ENCODE measurements around the gene LHFPL2. TPM values are rescaled to one million over a fixed set of nuclear protein-coding genes. Genes with fewer than 3 reads are reported as not detected.

The LHFPL2 gene
- total RNA-seq, 2 donors from 2014 or later, result 13.7 to 40.4 TPM

DNA sequence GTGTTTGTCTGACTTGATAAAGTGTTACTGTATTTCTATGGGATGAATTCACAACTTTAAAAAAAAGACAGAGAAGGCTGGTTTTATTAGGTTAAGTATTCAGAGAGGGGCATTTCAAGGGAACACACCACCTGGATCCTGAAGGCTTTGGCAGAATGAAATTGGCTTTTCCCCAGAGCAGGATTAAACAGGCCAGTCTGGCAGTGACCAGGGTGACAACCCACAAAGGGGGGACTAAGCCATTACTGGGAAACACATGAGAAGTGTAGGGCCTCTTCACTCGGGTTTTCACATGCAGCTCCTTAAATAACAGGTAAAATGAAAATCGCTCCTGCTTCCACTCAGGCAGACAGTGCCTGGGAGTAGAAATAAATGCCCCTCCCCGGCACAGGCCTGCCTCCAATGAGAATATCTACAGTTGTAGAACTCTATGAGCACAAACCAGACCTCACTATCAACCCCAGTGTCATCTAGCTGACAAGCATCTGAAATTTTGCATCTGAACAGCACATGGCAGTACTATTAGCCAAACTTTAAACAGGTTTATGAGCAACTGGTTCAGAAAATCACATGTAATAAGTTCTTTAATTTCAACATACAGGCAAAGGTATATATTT lies 85.8 kb downstream of the LHFPL2 start:
- no peaks in the 10 kb centered on the region for H3K27me3 ChIP-seq (replicated peaks; ENCODE audit: insufficient read depth)
- H3K4me1 ChIP-seq (replicated peaks), result no peaks in the 10 kb centered on the region
- H3K27ac ChIP-seq, result no peak overlapping the region
- 40% methylated on average over 3 of the region's 3 CpGs for WGBS
- intact Hi-C loops (cut with DNase I), result no loop called here
- no peak overlapping the region for H3K4me3 ChIP-seq
- no peaks in the 10 kb centered on the region for H3K36me3 ChIP-seq
- no peaks in the 10 kb centered on the region for H3K9me3 ChIP-seq
- no peak for DNase-seq (ENCODE audit: low spot score)
- no peak for TF ChIP-seq POLR2A (IDR thresholded peaks at IDR 0.05)
- TF ChIP-seq, protein P1, sequence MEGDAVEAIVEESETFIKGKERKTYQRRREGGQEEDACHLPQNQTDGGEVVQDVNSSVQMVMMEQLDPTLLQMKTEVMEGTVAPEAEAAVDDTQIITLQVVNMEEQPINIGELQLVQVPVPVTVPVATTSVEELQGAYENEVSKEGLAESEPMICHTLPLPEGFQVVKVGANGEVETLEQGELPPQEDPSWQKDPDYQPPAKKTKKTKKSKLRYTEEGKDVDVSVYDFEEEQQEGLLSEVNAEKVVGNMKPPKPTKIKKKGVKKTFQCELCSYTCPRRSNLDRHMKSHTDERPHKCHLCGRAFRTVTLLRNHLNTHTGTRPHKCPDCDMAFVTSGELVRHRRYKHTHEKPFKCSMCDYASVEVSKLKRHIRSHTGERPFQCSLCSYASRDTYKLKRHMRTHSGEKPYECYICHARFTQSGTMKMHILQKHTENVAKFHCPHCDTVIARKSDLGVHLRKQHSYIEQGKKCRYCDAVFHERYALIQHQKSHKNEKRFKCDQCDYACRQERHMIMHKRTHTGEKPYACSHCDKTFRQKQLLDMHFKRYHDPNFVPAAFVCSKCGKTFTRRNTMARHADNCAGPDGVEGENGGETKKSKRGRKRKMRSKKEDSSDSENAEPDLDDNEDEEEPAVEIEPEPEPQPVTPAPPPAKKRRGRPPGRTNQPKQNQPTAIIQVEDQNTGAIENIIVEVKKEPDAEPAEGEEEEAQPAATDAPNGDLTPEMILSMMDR (IDR thresholded peaks at IDR 0.05), result no peak
- no peak for TF ChIP-seq POLR2AphosphoS5 (IDR thresholded peaks at IDR 0.05)

GRCh38 chr5:78562001-78562400 lies 86.6 kb downstream of the LHFPL2 start:
- H3K4me3 ChIP-seq, result no peak overlapping the region
- WGBS, result 93% methylated on average over 3 of the region's 3 CpGs
- H3K36me3 ChIP-seq, result no peaks in the 10 kb centered on the region
- H3K27me3 ChIP-seq (replicated peaks; ENCODE audit: insufficient read depth), result no peaks in the 10 kb centered on the region
- no peak for DNase-seq (ENCODE audit: low spot score)
- intact Hi-C loops (cut with DNase I), result no loop called here
- no peak overlapping the region for H3K27ac ChIP-seq
- H3K4me1 ChIP-seq (replicated peaks), result no peaks in the 10 kb centered on the region
- H3K9me3 ChIP-seq, result no peaks in the 10 kb centered on the region
- TF ChIP-seq, protein P1 (IDR thresholded peaks at IDR 0.05), result no peak
- TF ChIP-seq POLR2AphosphoS5 (IDR thresholded peaks at IDR 0.05) (no peak), POLR2A (IDR thresholded peaks at IDR 0.05) (no peak)

GRCh38 chr5:78561261-78561660 lies 87.3 kb downstream of the LHFPL2 start:
- DNase-seq (ENCODE audit: low spot score), result no peak
- WGBS, result 87% methylated on average over 12 of the region's 12 CpGs
- H3K4me1 ChIP-seq (replicated peaks), result no peaks in the 10 kb centered on the region
- no peaks in the 10 kb centered on the region for H3K36me3 ChIP-seq
- no peaks in the 10 kb centered on the region for H3K9me3 ChIP-seq
- no peaks in the 10 kb centered on the region for H3K27me3 ChIP-seq (replicated peaks; ENCODE audit: insufficient read depth)
- intact Hi-C loops (cut with DNase I), result no loop called here
- TF ChIP-seq POLR2AphosphoS5 (IDR thresholded peaks at IDR 0.05) (no peak), POLR2A (IDR thresholded peaks at IDR 0.05) (no peak)
- TF ChIP-seq, protein P1 (IDR thresholded peaks at IDR 0.05), result no peak
- H3K27ac ChIP-seq, result no peak overlapping the region
- H3K4me3 ChIP-seq, result no peak overlapping the region

GRCh38 chr5:78560000-78560855 lies 88.3 kb downstream of the LHFPL2 start:
- H3K4me3 ChIP-seq, result no peak overlapping the region
- WGBS, result 83% methylated on average over 6 of the region's 6 CpGs
- DNase-seq (ENCODE audit: low spot score), result no peak
- no peaks in the 10 kb centered on the region for H3K36me3 ChIP-seq
- H3K4me1 ChIP-seq (replicated peaks), result no peaks in the 10 kb centered on the region
- no peaks in the 10 kb centered on the region for H3K9me3 ChIP-seq
- no peak overlapping the region for H3K27ac ChIP-seq
- intact Hi-C loops (cut with DNase I), result no loop called here
- no peaks in the 10 kb centered on the region for H3K27me3 ChIP-seq (replicated peaks; ENCODE audit: insufficient read depth)
- TF ChIP-seq POLR2A (IDR thresholded peaks at IDR 0.05), result no peak
- TF ChIP-seq, protein P1 (IDR thresholded peaks at IDR 0.05), result no peak
- no peak for TF ChIP-seq POLR2AphosphoS5 (IDR thresholded peaks at IDR 0.05)

Data from prostate gland (tissue), 2 donors.